GM19035 (cell line): Measurements from ENCODE around the gene PTPN11.
"Not testable (repeated sequence)": the region's sequence is repeated elsewhere in the genome, so short reads cannot be mapped to it uniquely, and the experiment has no call there.

ENCODE experiments used
- ATAC-seq: cut with Tn5 transposase; IDR thresholded peaks from one replicate; pipeline ENCODE4 v1.9.1; 2021; ENCODE audit not compliant: unreplicated experiment

PTPN11 gene

DNA sequence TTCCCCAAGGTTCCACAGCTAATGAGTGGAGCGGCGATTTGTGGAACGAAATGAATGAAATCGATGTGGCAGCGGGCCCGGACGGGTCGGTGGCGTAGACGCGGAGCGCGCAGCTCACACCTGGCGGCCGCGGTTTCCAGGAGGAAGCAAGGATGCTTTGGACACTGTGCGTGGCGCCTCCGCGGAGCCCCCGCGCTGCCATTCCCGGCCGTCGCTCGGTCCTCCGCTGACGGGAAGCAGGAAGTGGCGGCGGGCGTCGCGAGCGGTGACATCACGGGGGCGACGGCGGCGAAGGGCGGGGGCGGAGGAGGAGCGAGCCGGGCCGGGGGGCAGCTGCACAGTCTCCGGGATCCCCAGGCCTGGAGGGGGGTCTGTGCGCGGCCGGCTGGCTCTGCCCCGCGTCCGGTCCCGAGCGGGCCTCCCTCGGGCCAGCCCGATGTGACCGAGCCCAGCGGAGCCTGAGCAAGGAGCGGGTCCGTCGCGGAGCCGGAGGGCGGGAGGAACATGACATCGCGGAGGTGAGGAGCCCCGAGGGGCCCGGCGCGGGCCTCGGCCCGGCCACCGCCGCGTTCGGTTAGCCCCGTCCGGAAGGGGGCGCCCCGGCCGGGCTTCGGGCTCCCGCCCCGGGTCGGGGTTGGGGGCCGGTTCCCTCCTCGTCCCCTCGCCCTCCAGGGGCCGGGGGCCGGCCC, at the start of gene PTPN11:
Gene PTPN11 (plus strand): TSS at position 340 of the 689 bp plus-strand sequence. CDS start 165 bp downstream, at position 505.
- peak; percentile 82 for ATAC-seq

DNA sequence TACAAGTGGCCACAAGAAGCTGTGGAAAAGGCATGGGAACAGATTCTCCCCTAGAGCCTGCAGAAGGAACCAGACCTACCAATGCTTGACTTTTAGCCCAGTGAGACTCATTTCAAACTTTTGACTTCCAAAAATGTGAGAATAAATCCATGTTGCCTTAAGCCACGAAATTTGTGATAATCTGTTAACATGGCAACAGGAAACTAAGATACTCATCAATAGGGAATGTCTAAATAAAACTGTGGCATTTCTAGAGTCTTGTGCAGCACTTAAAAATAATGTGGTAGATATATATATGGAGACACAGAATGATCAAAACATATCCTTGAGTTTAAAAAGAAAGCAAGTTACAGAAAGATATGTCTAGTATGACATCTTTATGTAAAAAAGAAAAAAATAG, 48.5 kb upstream of the PTPN11 start:
- ATAC-seq = no peak

DNA sequence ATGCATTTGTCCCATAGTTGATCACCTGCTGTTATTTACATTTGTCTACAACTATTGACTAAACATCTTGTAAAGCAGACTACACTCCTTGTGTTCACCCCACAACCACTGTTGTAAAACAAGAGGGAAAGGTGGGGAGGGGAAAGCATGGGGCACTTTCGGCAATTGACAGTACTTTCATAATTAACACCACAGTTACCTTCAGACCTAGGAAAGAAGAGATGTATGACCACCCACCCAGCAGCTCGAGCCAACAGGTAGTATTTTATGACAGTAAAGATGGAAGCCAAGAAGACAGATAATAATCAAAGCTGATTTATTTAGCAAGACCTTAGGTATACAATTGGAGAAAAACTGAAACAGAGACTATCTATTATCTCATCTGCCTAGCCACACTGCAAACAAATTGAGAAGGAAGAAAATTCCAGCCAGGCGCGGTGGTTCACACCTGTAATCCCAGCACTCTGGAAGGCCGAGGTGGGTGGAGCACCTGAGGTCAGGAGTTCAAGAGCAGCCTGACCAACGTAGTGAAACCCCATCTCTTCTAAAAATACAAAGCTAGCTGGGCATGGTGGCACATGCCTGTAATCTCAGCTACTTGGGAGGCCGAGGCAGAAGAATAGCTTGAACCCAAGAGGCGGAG, 47.8 kb upstream of the PTPN11 start:
- no peak for ATAC-seq

DNA sequence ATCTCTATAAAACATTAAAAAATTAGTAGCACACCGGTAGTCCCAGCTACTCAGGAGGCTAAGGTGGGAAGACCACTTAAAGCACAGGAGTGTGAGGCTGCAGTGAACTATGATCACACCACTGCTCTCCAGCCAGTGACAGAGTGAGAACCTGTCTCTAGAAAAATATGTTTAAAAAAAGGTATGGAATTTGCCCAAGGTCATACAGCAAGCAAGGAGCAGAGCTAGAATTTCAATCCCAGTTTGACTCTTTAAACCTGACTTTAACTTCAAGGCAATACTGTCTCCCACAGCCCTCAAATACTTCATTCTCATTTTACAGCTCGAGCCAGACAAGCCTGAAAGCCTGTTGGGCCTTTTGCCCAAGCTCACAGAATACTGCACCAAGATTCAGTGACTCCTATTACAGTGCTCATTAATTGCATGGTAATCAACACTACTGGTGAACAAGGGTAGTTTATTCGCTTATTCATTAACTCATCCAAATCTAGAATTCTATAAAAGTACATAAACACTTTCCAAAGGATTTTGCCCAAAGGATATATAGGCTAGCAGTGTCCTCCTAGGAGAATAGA, 44.5 kb upstream of the PTPN11 start:
- ATAC-seq = no peak

DNA sequence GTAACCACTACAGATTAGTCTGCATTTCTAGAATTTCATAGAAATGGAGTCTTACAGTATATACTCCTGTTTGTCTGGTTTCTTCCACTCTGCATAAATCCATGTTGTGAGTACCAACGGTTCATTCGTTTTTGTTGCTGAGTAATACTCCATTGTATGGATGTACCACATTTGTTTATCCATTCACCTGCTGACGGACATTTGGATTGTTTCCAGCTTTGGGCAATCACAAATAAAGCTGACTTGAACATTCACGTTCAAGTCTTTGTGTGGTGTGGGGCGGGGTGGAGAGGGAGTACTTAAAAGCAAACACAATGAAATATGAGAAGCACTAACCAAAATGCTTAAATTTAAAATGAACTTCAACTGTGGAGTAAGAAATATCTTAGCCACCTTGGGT, 43.6 kb upstream of the PTPN11 start:
- no peak for ATAC-seq

DNA sequence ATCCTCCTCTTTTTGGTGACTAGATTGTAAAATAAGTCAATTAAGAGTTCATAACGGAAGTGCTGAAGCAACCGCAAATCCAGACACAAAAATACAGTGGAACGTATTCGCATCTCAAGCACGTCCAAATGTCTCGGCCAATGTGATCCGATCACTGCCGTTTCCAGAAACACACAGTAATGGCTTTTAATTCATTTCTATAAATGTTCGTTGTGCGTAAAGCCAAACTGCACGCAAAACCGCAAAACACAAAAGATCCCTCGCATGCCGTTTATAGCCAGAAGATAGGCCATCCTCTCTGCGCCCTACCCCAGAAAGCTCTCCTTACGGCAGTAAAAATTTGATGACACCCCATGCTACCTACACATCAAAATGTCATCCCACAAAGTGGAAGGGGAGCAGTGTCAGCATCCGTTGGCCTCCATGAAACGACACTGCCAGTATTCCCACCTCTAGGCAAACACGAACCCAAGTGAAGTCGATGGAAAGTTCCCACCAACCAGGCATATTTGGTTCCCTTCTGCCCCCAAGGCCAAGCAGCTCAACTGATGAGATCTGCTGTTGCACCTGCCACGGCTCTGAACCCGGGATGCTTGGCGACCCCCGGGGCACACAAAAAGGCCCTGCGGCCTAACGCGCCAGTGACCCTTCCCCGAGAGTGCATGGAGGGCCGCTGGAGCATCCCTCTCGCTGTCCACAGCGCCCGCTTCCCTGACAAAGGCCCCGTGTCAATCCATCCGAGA, 37.9 kb upstream of the PTPN11 start:
- ATAC-seq = no peak

DNA sequence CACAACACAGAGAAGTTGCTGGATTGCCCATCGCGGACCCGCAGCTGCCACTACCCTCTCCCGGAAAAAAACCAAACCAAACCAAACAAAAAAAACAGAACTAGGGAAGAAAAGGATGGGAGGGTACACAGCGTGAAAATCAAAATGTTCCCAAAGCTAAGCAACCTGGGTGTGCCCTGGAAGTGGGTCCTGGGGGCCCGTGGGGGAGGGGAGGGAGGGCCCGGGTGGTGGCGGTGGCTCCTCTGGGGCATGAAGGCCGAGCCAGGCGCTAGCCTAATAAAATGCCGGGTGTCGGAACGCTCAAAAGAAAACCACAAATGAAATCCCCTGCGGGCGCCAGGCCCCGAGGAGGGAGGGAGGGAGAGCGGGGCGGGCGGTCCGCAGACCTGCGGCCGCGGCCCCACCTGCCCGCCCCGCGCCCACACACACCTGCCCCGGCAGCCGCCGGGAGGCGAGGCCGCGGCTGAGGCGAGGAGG, 37.3 kb upstream of the PTPN11 start:
- ATAC-seq = peak; percentile 45

DNA sequence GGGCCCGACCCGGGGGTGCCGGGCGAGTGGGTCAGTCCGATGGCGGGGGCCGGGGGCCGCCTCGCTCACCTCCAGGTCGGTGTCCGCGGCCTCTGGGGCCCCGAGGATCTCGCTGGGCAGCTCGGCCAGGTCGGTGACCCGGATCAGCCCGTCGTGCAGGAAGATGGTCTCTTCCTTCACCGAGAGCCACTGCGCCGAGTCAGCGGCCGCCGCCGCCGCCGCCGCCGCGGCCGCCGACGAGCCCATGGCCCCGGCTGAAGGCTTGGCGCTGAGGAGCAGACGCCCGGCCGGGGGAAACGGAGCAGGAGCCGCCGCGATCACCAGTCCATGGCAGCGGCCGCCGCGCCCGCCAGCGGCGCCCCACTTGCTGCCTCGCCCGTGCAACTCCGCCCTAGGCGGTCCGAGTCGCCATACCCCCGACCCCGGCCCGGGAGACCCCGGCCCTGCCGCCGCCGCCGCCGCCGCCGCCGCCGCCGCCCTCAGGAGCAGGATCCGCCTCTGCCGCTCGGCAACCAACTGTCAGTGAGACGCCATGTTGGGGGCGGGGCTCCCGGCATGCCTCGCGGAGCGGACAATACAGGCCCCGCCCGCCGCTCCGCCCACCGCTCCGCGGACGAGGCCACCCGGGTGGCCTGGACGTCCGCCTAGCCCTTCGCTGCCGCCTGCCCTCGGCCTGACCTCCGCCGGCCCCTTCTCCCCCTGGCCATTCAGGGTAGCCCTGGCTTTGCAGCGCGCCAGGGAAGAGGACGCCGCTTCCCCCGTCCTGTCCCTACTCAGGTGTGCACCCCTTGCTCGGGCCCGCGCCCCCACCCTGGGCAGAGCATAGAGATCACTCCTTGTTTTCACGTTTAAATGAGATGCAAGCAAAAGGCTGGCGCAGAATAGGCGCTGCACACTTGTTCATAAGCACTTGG, 36.6 kb upstream of the PTPN11 start, which contains the start of gene HECTD4:
Gene HECTD4 (minus strand): TSS at position 549 of the 914 bp plus-strand sequence. CDS start 303 bp downstream, at position 246.
- peak; percentile 86 for ATAC-seq

DNA sequence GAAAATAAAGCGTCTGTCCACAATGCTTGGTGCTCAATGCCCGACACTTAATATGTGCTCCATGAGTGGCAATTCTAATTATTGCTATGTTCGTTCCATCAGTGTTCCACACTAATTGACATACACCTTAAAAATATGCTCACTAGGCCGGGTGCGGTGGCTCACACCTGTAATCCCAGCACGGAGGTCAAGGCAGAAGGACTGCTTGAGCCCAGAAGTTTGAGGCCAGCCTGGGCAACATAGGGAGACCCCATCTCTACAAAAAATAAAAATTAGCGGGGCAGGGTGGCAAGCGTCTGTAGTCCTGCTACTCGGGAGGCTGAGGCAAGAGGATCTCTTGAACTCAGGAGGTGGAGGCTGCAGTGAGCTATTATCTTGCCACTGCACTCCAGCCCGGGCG, 35.9 kb upstream of the PTPN11 start:
- no peak for ATAC-seq

DNA sequence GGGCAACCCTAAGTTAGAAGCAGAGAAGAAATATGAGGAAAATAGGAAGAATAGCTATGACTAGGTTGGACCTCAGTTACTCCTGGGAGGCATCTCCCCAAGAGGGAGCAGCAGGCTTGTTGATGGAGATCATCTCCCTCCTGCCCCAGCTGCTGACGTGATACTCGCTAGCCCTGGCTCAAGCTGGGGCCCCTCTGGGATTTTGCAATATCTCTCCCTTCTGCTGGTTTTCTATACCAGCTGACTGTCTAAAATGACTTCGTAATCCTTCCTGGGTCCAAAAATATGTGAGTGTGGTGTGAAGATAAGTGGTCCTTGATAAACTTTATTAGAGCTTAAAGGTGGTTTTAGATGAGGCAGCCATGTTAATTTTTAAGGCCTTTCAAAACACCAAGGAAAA, 32.0 kb upstream of the PTPN11 start:
- ATAC-seq = no peak

DNA sequence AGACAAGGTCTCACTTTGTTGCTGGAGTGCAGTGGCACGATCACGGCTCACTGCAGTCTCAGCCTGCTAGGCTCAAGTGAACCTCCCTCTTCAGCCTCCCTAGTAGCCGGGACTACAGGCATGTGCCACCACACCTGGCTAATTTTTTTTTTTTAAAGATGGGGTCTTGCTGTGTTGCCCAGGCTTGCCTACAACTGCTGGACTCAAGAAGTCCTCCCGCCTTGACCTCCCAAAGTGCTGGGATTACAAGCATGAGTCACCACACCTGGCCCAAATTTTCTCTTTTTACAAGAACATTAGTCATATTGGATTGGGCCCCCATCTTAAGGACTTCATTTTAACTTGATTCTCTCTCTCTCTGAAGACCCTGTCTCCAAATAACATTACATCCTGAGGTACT, 29.5 kb upstream of the PTPN11 start:
- ATAC-seq = no peak

DNA sequence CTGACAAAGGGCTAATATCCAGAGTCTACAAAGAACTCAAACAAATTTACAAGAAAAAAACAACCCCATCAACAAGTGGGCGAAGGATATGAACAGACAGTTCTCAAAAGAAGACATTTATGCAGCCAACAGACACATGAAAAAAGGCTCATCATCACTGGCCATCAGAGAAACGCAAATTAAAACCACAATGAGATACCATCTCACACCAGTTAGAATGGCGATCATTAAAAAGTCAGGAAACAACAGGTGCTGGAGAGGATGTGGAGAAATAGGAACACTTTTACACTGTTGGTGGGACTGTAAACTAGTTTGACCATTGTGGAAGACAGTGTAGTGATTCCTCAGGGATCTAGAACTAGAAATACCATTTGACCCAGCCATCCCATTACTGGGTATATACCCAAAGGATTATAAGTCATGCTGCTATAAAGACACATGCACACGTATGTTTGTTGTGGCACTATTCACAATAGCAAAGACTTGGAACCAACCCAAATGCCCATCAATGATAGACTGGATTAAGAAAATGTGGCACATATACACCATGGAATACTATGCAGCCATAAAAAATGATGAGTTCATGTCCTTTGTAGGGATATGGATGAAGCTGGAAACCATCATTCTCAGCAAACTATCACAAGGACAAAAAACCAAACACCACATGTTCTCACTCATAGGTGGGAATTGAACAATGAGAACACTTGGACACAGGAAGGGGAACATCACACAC, 28.7 kb upstream of the PTPN11 start:
- ATAC-seq = not testable (repeated sequence)

DNA sequence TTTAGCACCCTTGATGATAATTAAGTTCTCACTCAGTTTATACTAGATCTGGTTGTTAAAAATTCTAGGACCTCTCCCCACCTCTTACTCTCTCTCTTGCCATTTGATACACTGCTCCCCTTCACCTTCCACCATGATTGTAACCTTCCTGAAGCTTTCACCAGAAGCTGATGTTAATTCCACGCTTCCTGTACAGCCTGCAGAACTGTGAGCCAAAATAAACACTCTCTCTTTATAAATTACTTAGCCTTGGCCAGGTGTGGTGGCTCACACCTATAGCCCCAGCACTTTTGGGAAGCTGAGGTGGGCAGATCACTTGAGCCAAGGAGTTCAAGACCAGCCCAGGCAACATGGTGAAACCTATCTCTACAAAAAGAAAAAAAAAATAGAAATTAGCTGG, 25.4 kb upstream of the PTPN11 start:
- ATAC-seq = no peak

DNA sequence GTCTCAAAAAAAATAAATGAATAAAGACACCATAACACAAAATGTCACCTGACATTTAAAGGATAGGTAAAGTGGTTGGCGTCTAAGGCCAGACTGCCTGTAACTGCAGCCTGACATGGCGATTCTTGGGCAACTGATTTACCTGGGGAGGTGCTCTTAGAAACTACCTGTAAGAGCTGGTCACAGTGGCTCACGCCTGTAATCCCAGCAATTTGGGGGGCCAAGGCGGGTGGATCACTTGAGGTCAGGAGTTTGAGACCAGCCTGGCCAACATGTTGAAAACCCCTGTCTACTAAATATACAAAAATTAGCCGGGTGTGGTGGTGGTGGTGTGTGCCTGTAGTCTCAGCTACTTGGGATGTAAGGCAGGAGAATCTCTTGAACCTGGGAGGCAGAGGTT, 17.7 kb upstream of the PTPN11 start:
- no peak for ATAC-seq

DNA sequence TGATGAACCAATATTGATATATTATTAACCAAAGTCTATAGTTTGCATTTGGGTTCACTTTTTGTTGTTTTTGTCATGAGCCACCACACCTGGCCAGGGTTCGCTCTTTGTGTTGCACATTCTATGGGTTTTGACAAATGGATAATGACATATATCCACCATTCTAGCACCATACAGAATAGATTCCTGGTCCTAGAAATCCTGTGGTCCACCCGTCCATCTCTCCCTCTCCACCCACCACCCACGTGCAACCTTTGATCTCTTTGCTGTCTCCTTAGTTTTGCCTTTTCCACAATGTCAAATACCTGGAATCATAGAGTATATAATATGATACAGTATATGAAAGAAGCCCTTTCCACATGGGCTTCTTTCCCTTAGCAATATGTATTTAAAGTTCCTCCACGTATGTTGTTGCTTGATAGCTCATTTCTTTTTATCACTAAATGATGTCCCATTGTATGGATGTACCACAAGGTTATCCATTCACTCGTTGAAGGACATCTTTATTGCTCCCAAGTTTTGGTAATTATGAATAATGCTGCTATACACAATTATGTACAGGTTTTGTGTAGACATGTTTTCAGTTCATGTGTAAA, 16.7 kb upstream of the PTPN11 start:
- no peak for ATAC-seq

DNA sequence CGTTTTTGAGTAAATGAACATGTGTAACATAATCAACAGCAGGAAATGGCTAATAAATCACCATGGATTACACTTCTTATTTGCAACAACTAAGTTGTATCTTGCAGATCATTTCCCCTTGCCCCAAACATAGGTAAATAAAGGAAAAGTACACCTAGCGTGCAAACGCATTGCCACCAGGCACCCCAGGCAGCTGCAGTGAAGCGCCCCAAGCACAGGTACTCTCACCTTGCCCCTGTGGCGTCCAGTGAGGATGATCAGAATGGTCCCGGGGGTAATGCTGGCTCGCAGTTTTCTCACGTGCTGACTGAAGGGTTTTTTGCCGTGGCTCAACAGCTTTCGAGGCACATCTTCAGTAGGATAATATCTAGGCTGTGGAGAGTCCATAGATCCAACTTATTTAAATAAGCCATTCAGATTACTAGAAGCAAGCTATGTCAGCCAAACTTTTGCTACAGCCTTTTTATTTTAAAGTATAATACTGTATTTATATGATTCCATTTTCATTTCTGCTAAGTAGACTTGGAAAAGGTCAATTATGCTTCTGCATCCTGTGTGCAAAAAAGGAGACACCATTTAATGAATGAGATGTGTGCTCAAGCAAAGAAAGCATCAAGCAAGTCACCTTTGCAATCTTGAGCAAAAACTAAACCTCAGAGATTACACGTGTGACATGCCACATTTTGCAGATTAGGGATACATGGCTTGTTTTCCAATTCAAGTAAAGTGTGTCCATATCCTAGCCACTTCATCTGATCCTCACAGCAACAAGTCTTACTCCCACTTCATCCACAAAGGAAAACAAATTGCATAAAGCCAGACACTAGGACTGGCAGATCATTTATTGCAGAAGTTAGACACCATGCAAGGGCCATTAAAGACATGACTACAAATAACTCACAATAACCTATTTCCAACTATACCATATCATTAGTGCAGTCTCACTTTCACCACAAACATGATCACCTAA, 11.9 kb upstream of the PTPN11 start:
- ATAC-seq = no peak

DNA sequence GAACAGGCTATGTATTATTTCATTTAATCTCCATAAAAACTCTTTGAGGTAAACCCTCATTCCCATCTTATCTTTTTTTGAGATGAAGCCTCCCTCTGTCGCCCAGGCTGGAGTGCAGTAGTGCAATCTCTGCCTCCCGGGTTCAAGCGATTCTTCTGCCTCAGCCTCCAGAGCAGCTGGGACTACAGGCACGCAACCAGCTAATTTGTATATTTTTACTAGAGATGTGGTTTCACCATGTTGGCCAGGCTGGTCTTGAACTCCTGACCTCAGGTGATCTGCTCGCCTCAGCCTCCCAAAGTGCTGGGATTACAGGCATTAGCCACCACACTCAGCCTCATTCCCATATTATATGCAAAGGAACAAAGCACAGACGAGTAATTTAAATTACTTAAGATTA, 11.1 kb upstream of the PTPN11 start:
- ATAC-seq = not testable (repeated sequence)

DNA sequence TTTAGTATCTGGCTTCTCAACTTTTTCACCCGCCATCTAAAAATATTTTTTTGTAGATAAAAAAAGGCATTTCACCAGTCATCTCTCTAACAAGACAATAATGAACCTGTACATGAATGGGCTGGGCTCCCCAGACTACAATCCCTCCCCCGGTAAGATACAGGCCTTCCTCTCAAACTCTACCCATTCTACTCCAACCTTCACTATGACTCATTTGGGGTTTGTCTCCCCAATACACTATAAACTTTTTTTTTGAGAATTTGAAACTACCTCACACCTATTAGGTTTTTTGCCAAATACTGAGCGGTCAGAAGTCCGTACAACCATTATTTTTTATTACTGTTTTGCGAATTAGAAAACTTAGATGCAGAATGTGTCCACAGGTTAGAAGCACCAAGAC, 10.1 kb upstream of the PTPN11 start:
- ATAC-seq = no peak
